IPS-18c (cell line): ENCODE results near the gene SLC13A5.

Experiments
- H3K4me3 ChIP-seq: 2 replicates; pipeline ENCODE4 v1.7.0; 2013; ENCODE audit warnings: low read depth, mild to moderate bottlenecking, low read length, moderate library complexity; ENCODE audit not compliant: insufficient read depth
- H3K9me3 ChIP-seq: one replicate; pipeline ENCODE4 v1.6.1; 2013; ENCODE audit warnings: mild to moderate bottlenecking, low read length, moderate library complexity; ENCODE audit not compliant: control insufficient read depth, insufficient read depth

Gene SLC13A5

GRCh38 chr17:6713918-6714271, 726 bp upstream of the SLC13A5 start:
- Histone ChIP-seq H3K9me3 (no peaks in the 10 kb centered on the region), H3K4me3 (peak overlapping the region; percentile 56)

GRCh38 chr17:6712854-6713129, 377 bp downstream of the SLC13A5 start:
- Histone ChIP-seq H3K9me3 (no peaks in the 10 kb centered on the region), H3K4me3 (peak overlapping the region; percentile 56)

DNA sequence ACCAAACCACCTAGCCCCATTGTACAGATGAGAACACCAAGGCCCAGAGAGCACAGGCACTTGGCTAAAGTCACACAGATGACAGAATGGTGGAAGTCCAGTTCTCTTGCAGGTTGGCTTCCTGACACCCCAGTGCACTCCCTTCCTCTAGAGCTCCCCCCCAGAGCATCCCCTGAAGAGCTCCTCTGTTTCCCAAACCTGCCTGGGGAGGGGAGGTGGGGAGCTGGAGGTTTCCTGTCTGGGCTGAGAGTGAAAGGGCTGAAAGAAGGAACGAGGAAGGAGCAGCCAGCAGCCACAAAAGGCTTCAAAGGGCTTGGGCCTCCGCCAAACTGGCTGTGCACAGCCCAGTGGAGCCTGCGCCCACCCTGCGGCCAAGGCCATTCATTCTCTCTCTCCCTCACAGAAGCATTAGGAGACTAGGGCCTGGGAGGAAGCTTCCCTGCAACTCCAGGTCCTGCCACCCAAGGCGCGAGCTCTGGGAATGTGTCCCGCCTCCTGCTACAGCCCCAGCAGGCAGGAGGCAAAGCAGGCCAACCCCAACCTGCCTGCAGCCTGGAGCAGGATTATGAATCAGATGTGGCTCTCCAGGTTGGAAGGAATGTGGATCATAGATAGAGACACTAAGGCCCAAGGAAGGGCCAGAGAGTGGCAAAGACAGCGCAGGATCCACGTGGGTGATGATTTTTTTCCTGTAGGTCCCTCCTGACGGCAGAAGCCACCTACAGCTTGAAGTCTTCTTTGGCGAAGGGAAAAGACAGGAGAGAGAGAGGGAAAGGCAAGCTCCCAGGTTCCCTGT, 913 bp downstream of the SLC13A5 start:
- Histone ChIP-seq H3K9me3 (no peaks in the 10 kb centered on the region), H3K4me3 (no peak overlapping the region)

DNA sequence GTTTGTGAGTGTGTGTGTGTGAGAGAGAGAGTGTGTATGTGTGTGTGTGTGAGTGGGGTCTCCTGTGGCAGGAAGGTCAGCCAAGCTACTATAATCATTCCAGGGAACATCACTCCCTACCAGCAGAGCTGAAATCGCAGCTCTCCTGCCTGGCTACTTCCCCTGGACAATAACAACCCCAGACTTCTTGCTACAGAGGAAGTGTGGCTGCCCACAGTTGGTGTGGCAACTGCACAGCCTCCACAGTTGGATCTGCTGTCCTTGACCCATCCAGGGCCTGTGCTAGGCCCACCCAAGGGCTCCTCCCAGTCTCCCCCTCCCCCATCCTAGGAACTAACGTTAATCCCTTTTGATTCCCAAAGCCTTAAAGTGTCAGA, 1.5 kb downstream of the SLC13A5 start:
- Histone ChIP-seq H3K9me3 (no peaks in the 10 kb centered on the region), H3K4me3 (no peak overlapping the region)

GRCh38 chr17:6711081-6711674, 2.0 kb downstream of the SLC13A5 start:
- H3K4me3 ChIP-seq, result no peak overlapping the region

GRCh38 chr17:6710317-6710716, 2.9 kb downstream of the SLC13A5 start:
- no peak overlapping the region for H3K4me3 ChIP-seq
- no peaks in the 10 kb centered on the region for H3K9me3 ChIP-seq

More at GRCh38 chr17:6711081-6711674, 2.0 kb downstream of the SLC13A5 start:
- H3K9me3 ChIP-seq, result no peaks in the 10 kb centered on the region

GRCh38 chr17:6708357-6708961, 4.7 kb downstream of the SLC13A5 start:
- no peaks in the 10 kb centered on the region for H3K9me3 ChIP-seq
- no peak overlapping the region for H3K4me3 ChIP-seq

- no peak overlapping the region for H3K4me3 ChIP-seq
Observed at GRCh38 chr17:6706996-6707395, 6.2 kb downstream of the SLC13A5 start.

GRCh38 chr17:6706499-6706898, 6.7 kb downstream of the SLC13A5 start:
- Histone ChIP-seq H3K9me3 (no peaks in the 10 kb centered on the region), H3K4me3 (no peak overlapping the region)

More at GRCh38 chr17:6706996-6707395, 6.2 kb downstream of the SLC13A5 start:
- H3K9me3 ChIP-seq, result no peaks in the 10 kb centered on the region

DNA sequence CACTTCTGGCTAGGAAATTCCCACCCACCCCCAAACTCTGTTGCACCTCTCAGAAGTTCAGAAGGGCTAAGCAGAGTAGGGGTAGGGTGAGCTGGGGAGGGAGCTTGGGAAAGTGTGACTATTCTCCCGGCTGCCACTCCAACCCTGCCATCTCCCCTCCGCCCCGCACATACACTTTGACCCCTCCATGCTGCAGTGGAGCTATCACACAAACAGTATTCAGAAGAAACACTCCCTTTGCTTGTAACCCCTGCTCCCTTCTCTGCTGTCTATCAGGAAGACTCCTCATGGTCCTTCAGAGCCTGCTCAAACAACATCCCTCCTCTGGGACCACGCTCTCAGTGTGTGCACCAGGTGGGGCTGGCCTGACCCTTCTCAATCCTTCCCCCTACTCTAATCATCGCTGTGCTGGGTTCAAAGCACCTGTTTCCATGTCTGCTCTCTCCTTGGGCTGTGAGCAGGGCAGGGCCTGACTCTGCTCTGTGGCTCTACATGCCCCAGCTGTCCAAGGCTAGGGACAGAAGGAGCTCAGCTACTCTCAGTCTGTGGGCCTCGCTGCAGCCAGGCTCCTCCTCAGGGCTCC, 8.6 kb downstream of the SLC13A5 start:
- Histone ChIP-seq H3K4me3 (no peak overlapping the region), H3K9me3 (no peaks in the 10 kb centered on the region)

- no peak overlapping the region for H3K4me3 ChIP-seq
- no peaks in the 10 kb centered on the region for H3K9me3 ChIP-seq
Observed at GRCh38 chr17:6703751-6704150, 9.4 kb downstream of the SLC13A5 start.

GRCh38 chr17:6702567-6703215, 10.5 kb downstream of the SLC13A5 start:
- Histone ChIP-seq H3K4me3 (no peak overlapping the region), H3K9me3 (no peaks in the 10 kb centered on the region)

GRCh38 chr17:6701719-6702118, 11.4 kb downstream of the SLC13A5 start:
- H3K9me3 ChIP-seq, result no peaks in the 10 kb centered on the region
- H3K4me3 ChIP-seq, result no peak overlapping the region

- no peak overlapping the region for H3K4me3 ChIP-seq
Observed at GRCh38 chr17:6700948-6701307, 12.2 kb downstream of the SLC13A5 start.

DNA sequence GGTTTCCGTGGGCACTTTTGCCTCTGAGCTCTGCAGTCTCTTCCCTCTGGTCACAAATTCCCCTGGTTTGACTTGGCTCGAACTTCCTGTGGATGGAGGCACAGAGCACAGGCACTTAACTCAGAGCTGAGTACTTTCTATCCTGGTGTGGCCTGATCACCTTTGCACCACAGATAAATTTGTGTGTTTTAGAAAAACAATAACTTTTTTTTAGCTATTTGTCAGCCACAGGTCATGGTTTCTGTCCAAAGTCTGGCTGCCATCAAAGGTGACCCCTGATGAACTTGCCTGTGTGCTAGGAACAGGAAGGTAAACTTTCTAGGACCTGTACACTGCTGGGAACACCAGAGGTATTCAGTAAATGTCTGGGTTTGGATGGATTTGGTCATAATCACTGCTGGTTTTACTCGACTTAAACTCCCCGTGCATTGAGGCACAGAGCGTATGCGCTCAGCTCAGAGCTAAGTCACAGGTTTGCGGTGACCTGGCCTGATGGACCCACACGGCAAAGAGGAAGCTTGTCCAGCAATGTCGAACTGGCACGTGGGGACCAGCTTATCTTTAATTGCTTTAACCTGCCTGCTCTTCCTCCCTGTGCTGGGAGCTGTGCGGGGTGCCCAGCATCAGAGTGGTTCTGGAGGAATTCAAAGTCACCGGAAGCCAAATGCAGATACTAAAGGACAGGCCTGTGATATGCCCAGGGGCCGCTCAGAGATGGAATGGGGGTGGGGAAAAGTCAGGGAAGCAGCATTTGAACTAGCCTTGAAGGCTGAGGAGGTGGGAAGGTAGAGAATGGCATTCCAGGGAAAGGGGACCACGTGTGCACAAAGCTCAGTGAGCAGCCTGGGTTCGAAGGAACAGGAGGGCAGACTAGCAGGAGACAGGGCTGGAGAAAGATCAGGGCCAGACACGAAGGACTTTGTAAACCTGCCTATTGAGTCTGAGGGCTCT, 12.9 kb downstream of the SLC13A5 start:
- Histone ChIP-seq H3K4me3 (no peak overlapping the region), H3K9me3 (no peaks in the 10 kb centered on the region)

More at GRCh38 chr17:6700948-6701307, 12.2 kb downstream of the SLC13A5 start:
- H3K9me3 ChIP-seq, result no peaks in the 10 kb centered on the region

DNA sequence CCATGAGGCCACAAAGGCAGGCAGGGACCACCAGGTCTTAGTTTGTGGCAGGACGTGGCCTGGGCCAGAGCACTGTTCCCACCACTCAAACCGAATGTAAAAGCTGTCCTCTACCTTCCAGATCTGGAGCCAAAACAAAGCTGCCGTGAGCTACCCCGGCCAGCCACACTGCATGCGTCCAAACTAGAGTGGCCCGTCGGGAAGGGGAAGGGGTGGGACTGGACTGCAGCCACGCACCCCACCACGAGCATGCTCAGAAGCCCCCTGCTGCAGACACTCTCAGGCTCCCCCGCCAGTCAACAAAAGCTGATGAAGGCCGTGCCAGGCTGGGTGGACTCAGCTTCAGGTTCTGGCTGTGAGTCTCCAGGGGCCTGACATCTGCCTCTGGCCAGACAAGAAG, 15.2 kb downstream of the SLC13A5 start:
- H3K9me3 ChIP-seq, result no peaks in the 10 kb centered on the region
- no peak overlapping the region for H3K4me3 ChIP-seq

GRCh38 chr17:6696906-6697305, 16.3 kb downstream of the SLC13A5 start:
- no peak overlapping the region for H3K4me3 ChIP-seq
- peaks cover 2% of the 10 kb centered on the region for H3K9me3 ChIP-seq
